ENCODE measurements around the gene RHBDD3. TPM values are rescaled to one million over a fixed set of nuclear protein-coding genes. Genes with fewer than 3 reads are reported as not detected.

The RHBDD3 gene
- total and polyA plus RNA-seq, 2 experiments from 2014 or later = 31.4 to 37.3 TPM

DNA sequence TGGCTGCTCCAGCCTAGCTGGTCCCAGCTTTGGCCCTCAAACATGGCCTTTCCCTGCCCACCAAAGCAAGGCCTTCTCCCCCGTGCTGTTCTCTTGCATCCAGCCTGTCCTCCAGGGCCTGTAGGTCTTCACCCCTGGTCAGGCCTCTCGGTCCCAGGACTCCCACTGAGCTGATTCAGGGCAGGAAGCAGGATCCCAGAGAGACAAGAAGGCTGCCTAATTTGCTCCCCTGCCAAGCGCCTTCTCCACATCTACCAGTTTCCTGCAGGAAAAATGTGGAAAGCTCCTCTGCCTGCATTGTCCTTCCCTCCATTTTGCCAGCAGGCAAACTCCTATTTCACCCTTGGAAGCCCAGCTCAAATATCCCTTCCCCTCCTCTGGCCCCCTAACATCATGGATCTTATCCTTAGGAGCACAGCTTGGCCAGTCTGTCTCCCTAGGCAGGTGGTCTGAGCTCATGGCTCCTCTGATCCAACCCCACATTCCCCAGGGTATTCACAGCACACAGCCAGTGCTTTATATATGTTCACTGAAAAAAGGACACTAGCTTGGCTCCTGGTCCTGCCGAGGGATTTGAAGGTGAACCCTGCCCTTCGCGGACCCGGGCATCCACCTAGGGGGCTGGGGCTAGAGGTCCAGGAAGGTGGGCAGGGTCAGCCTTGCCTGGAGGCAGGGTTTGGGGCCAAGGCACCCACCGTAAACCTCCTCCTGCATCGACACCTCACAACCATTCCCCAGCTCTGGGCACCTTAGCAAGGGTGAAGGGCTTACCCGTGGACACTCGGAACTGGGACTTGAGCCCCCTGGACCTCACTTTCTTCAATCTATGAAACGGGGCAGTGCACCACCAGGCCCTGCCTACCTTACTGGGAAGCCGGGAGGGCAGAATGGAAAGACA is 968 bp downstream of the RHBDD3 start:
- H3K9me2 ChIP-seq (ENCODE audit: insufficient read depth) = no peaks in the 10 kb centered on the region
- peaks cover 13% of the 10 kb centered on the region for H3F3A ChIP-seq (ENCODE audit: insufficient read depth)
- peaks cover 54% of the 10 kb centered on the region for H3K79me2 ChIP-seq (ENCODE audit: insufficient read depth)
- H3K27me3 ChIP-seq (replicated peaks; ENCODE audit: insufficient read depth) = no peaks in the 10 kb centered on the region
- peaks cover 29% of the 10 kb centered on the region; the same call in 1 of the 2 replicates for H4K20me1 ChIP-seq (ENCODE audit: insufficient read depth)
- H2AFZ ChIP-seq = peak overlapping the region; percentile 95
- no peaks in the 10 kb centered on the region; the same call in 1 of the 2 replicates for H3K36me3 ChIP-seq (ENCODE audit: low read depth)
- TF ChIP-seq EZH2phosphoT487 (IDR thresholded peaks at IDR 0.05; ENCODE audit: insufficient read depth, low read depth) (no peak), EZH2 (IDR thresholded peaks at IDR 0.05; ENCODE audit: insufficient read depth, poor library complexity, severe bottlenecking) (no peak)
- DNase-seq = peak; percentile 46
- H3K27ac ChIP-seq = peak overlapping the region; percentile 98
- peak overlapping the region; percentile 99 for H3K4me3 ChIP-seq
- in situ Hi-C loops (cut with MboI) = no loop called here
- peaks cover 30% of the 10 kb centered on the region for H3K4me1 ChIP-seq (ENCODE audit: insufficient read depth)
- H3K9ac ChIP-seq = peak overlapping the region; percentile 100
- WGBS, 2 experiments (ENCODE audit: low coverage in 1 of 2, low lambda C conversion rate in 2 of 2, missing lambda C conversion rate in 2 of 2) = 15% methylated on average over 13 of the region's 13 CpGs
- no peaks in the 10 kb centered on the region for H3K9me3 ChIP-seq (ENCODE audit: low read depth)
- peak overlapping the region; percentile 95 for H3K4me2 ChIP-seq (ENCODE audit: unreplicated experiment)

DNA sequence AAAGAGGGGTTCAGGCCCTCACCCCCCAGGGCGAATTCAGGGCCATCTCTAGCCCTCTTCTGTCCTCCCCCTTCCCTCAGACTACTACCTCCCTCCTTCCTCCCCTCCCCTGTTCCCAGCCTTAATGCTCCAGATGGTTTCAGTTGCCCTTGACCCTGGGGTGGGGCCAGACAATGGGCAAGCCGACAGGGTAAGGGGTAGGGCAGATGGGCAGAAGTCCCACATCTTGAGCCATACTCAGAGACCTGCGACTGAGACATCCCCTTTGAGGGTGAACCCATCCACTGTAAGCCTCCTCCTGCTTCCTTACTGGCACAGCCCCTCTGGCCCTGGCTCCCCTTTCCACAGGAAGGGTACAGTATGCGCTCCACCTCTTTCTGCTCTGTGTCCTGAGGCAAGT is 1.9 kb downstream of the RHBDD3 start:
- Histone ChIP-seq H3K4me3 (no peak overlapping the region), H4K20me1 (ENCODE audit: insufficient read depth) (peaks cover 20% of the 10 kb centered on the region; the same call in 1 of the 2 replicates), H3K9me2 (ENCODE audit: insufficient read depth) (no peaks in the 10 kb centered on the region), H3K27ac (no peak overlapping the region), H3K79me2 (ENCODE audit: insufficient read depth) (peaks cover 45% of the 10 kb centered on the region), H3K9ac (no peak overlapping the region), H2AFZ (no peak overlapping the region), H3F3A (ENCODE audit: insufficient read depth) (peaks cover 12% of the 10 kb centered on the region), H3K4me2 (ENCODE audit: unreplicated experiment) (no peak overlapping the region), H3K36me3 (ENCODE audit: low read depth) (no peaks in the 10 kb centered on the region; the same call in 1 of the 2 replicates), H3K4me1 (ENCODE audit: insufficient read depth) (peaks cover 21% of the 10 kb centered on the region), H3K27me3 (replicated peaks; ENCODE audit: insufficient read depth) (no peaks in the 10 kb centered on the region), H3K9me3 (ENCODE audit: low read depth) (no peaks in the 10 kb centered on the region)
- no peak for TF ChIP-seq EZH2 (IDR thresholded peaks at IDR 0.05; ENCODE audit: insufficient read depth, poor library complexity, severe bottlenecking)
- TF ChIP-seq EZH2phosphoT487 (IDR thresholded peaks at IDR 0.05; ENCODE audit: insufficient read depth, low read depth) = no peak
- no peak for DNase-seq
- 27 to 33% methylated on average over 4 of the region's 4 CpGs for WGBS, 2 experiments (ENCODE audit: low coverage in 1 of 2, low lambda C conversion rate in 2 of 2, missing lambda C conversion rate in 2 of 2)
- in situ Hi-C loops (cut with MboI) = no loop called here

DNA sequence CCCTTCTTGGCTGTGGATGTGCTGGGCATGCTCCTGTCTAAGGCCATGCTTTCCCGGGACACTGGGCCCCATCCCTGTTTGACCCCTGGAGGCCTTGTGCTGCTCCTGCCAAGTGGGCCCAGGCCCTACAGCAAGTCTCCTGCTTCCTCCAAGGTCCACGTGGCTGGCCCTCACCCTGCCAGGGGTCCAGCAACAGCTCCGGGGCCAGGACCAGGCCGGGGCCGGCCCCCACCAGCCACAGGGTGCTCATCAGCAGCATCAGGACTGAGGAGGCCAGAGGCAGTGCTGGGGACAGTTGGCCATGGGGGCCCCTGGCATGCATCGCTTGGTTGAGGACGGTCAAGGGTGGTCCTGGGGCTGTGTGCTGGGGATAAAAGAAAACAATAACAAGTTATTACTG is 2.5 kb downstream of the RHBDD3 start:
- Histone ChIP-seq H4K20me1 (ENCODE audit: insufficient read depth) (peaks cover 14% of the 10 kb centered on the region; the same call in 1 of the 2 replicates), H3K4me2 (ENCODE audit: unreplicated experiment) (no peak overlapping the region), H3K9ac (no peak overlapping the region), H3K27ac (no peak overlapping the region), H3F3A (ENCODE audit: insufficient read depth) (peaks cover 6% of the 10 kb centered on the region; the same call in 1 of the 2 replicates), H3K4me3 (no peak overlapping the region), H3K79me2 (ENCODE audit: insufficient read depth) (peaks cover 39% of the 10 kb centered on the region), H3K36me3 (ENCODE audit: low read depth) (no peaks in the 10 kb centered on the region), H2AFZ (no peak overlapping the region), H3K9me2 (ENCODE audit: insufficient read depth) (no peaks in the 10 kb centered on the region), H3K4me1 (ENCODE audit: insufficient read depth) (peaks cover 15% of the 10 kb centered on the region), H3K9me3 (ENCODE audit: low read depth) (no peaks in the 10 kb centered on the region), H3K27me3 (replicated peaks; ENCODE audit: insufficient read depth) (no peaks in the 10 kb centered on the region)
- in situ Hi-C loops (cut with MboI) = no loop called here
- DNase-seq = no peak
- WGBS, 2 experiments (ENCODE audit: low coverage in 1 of 2, low lambda C conversion rate in 2 of 2, missing lambda C conversion rate in 2 of 2) = 90 to 94% methylated on average over 7 of the region's 7 CpGs
- no peak for TF ChIP-seq EZH2phosphoT487 (IDR thresholded peaks at IDR 0.05; ENCODE audit: insufficient read depth, low read depth)
- TF ChIP-seq EZH2 (IDR thresholded peaks at IDR 0.05; ENCODE audit: insufficient read depth, poor library complexity, severe bottlenecking) = no peak

DNA sequence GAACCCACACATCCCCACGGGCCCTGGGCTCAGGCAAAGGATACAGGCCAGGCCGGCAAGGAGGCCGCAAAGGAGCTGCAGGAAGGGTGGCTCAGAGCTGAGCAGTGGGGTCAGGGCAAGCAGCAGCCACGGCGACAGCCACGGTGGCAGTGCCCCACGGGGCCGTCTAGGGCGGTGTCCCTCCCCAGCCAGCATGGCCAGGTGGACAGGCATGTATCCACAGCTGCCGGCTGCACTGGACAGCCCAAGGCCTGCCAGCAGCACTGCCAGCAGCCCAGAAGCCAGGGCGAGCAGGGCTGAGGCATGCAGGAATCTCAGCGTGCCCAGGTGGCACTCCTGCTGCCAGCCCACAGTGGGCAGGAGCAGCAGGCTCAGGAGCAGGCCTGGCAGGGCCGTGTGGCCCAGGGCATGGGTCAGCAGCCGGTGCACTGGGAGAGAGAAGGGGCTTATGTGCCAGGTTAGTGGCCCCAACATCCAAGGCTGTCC is 3.9 kb downstream of the RHBDD3 start:
- Histone ChIP-seq H3K27ac (no peak overlapping the region), H3K27me3 (replicated peaks; ENCODE audit: insufficient read depth) (no peaks in the 10 kb centered on the region), H3K4me3 (no peak overlapping the region), H3K4me1 (ENCODE audit: insufficient read depth) (0 out of 2 replicates have a peak, but pooled peaks cover 10% of the 10 kb centered on the region), H3K9me3 (ENCODE audit: low read depth) (no peaks in the 10 kb centered on the region), H3K4me2 (ENCODE audit: unreplicated experiment) (no peak overlapping the region), H3K9ac (no peak overlapping the region), H4K20me1 (ENCODE audit: insufficient read depth) (no peaks in the 10 kb centered on the region), H3F3A (ENCODE audit: insufficient read depth) (no peaks in the 10 kb centered on the region), H3K36me3 (ENCODE audit: low read depth) (no peaks in the 10 kb centered on the region), H3K79me2 (ENCODE audit: insufficient read depth) (peaks cover 24% of the 10 kb centered on the region), H3K9me2 (ENCODE audit: insufficient read depth) (no peaks in the 10 kb centered on the region), H2AFZ (no peak overlapping the region)
- 76 to 89% methylated on average over 12 to 13 of the region's 14 CpGs for WGBS, 2 experiments (ENCODE audit: low coverage in 1 of 2, low lambda C conversion rate in 2 of 2, missing lambda C conversion rate in 2 of 2)
- DNase-seq = no peak
- TF ChIP-seq EZH2phosphoT487 (IDR thresholded peaks at IDR 0.05; ENCODE audit: insufficient read depth, low read depth) = no peak
- no peak for TF ChIP-seq EZH2 (IDR thresholded peaks at IDR 0.05; ENCODE audit: insufficient read depth, poor library complexity, severe bottlenecking)
- in situ Hi-C loops (cut with MboI) = no loop called here

Measured in GM23248 (cell line).